Thoracic aorta (tissue), 2 donors: ENCODE measurements around the gene MOG. TPM values are rescaled to one million over a fixed set of nuclear protein-coding genes. Genes with fewer than 3 reads are reported as not detected.

Experiments
- ATAC-seq: fragments of 150-250 bp; one replicate; pipeline ENCODE4 v1.8.0; 2017; ENCODE audit warnings: low read depth; ENCODE audit not compliant: insufficient number of reproducible peaks, low FRiP score
- DNase-seq: peaks from one replicate; pipeline ENCODE4 v3.0.0-alpha.2; 2020; ENCODE audit warnings: low spot score
- H3K27ac ChIP-seq, 2 donors: fragments of 200-600 bp; sonication (generic); 1 replicate in 1 of 2; 2 replicates in 1 of 2; pipeline ENCODE4 v1.5.1; 2016; ENCODE audit warnings: mild to moderate bottlenecking in 2 of 2, moderate library complexity in 2 of 2
- H3K27me3 ChIP-seq: fragments of 200-600 bp; sonication (generic); replicated peaks from 2 replicates; pipeline ENCODE4 v1.6.0; 2016; ENCODE audit warnings: mild to moderate bottlenecking; ENCODE audit not compliant: insufficient read depth
- H3K36me3 ChIP-seq: fragments of 200-600 bp; sonication (generic); one replicate; pipeline ENCODE4 v1.5.1; 2016
- H3K4me1 ChIP-seq, 2 donors: fragments of 200-600 bp; sonication (generic); 1 replicate in 1 of 2; 2 replicates in 1 of 2; pipeline versions ENCODE4 v1.5.1 to v1.6.0; 2016; ENCODE audit warnings: low read depth in 2 of 2, mild to moderate bottlenecking in 1 of 2; ENCODE audit not compliant: control insufficient read depth in 1 of 2
- H3K4me3 ChIP-seq: fragments of 200-600 bp; sonication (generic); 2 replicates; pipeline ENCODE4 v1.5.1; 2016; ENCODE audit warnings: mild to moderate bottlenecking
- H3K9me3 ChIP-seq: fragments of 200-600 bp; sonication (generic); 2 replicates; pipeline ENCODE4 v1.5.1; 2016
- total RNA-seq, 2 donors: library from RNA; depleted of rRNA; stranded (reverse); fragments of >200 nt; gene quantifications; one replicate each; pipeline versions ENCODE4 v1.1.0 to v1.2.3, GENCODE V29; 2016
- TF ChIP-seq, protein P1 (sequence below): fragments of 200-600 bp; sonication (generic); IDR thresholded peaks from one replicate; pipeline ENCODE4 v1.5.1; 2019; ENCODE audit warnings: antibody characterized with exemption

MOG gene
- total RNA-seq, 2 donors from 2014 or later: not detected

- Histone ChIP-seq H3K4me1 (peaks cover 0 to 9% of the 10 kb centered on the region in 2 donors), H3K27ac (no peak overlapping the region), H3K4me3 (no peak overlapping the region), H3K9me3 (no peaks in the 10 kb centered on the region), H3K27me3 (no peaks in the 10 kb centered on the region), H3K36me3 (no peaks in the 10 kb centered on the region)
- no peak for ATAC-seq
- TF ChIP-seq, protein P1, sequence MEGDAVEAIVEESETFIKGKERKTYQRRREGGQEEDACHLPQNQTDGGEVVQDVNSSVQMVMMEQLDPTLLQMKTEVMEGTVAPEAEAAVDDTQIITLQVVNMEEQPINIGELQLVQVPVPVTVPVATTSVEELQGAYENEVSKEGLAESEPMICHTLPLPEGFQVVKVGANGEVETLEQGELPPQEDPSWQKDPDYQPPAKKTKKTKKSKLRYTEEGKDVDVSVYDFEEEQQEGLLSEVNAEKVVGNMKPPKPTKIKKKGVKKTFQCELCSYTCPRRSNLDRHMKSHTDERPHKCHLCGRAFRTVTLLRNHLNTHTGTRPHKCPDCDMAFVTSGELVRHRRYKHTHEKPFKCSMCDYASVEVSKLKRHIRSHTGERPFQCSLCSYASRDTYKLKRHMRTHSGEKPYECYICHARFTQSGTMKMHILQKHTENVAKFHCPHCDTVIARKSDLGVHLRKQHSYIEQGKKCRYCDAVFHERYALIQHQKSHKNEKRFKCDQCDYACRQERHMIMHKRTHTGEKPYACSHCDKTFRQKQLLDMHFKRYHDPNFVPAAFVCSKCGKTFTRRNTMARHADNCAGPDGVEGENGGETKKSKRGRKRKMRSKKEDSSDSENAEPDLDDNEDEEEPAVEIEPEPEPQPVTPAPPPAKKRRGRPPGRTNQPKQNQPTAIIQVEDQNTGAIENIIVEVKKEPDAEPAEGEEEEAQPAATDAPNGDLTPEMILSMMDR: no peak
- no peak for DNase-seq
These were observed 16.3 kb downstream of the MOG start for GRCh38 chr6:29673161-29673560.

GRCh38 chr6:29674008-29674407 is 17.1 kb downstream of the MOG start:
- H3K27ac ChIP-seq: no peak overlapping the region
- H3K4me1 ChIP-seq: peaks cover 0 to 9% of the 10 kb centered on the region in 2 donors
- DNase-seq: no peak
- no peaks in the 10 kb centered on the region for H3K36me3 ChIP-seq
- no peak overlapping the region for H3K4me3 ChIP-seq
- no peaks in the 10 kb centered on the region for H3K9me3 ChIP-seq
- H3K27me3 ChIP-seq: no peaks in the 10 kb centered on the region
- ATAC-seq: no peak
- TF ChIP-seq, protein P1: no peak

GRCh38 chr6:29675561-29675960 is 18.7 kb downstream of the MOG start:
- no peak for ATAC-seq
- no peaks in the 10 kb centered on the region for H3K36me3 ChIP-seq
- no peaks in the 10 kb centered on the region for H3K9me3 ChIP-seq
- TF ChIP-seq, protein P1: no peak
- DNase-seq: no peak
- H3K27ac ChIP-seq: no peak overlapping the region
- H3K4me1 ChIP-seq: peaks cover 0 to 9% of the 10 kb centered on the region in 2 donors
- H3K4me3 ChIP-seq: no peak overlapping the region
- H3K27me3 ChIP-seq: no peaks in the 10 kb centered on the region

DNA sequence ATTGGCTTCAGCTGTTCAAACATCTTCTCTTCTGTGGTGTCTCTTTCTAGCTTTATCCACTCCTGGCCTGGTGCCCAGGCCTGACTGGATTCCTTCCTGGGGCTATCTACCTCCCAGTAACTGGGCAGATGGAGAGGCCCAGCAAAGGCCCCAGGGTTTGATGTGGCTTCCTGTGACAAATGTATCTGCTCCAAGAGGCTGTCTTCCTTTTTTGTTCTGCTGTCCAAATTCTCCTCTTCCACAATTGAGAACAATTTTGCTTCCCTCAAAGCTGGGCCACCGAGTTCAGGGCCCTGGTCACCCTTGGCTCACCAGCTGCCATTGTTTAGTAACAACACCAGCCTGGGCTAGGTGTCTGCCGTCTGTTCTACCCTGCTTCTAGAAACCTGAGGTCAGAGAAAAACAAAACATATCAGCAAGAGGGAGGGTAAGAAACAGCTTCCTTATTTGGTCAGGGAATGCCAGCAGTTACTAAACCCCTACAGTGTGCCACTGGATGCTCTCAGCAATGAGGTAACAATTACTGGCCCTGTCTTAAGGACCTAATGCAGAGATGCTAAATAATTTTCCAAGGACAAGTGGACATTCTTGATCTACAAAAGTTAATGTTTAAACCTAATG is 20.2 kb downstream of the MOG start:
- ATAC-seq: no peak
- DNase-seq: no peak
- H3K4me3 ChIP-seq: no peak overlapping the region
- no peaks in the 10 kb centered on the region for H3K9me3 ChIP-seq
- TF ChIP-seq, protein P1: no peak
- H3K27me3 ChIP-seq: no peaks in the 10 kb centered on the region
- no peak overlapping the region for H3K27ac ChIP-seq
- H3K36me3 ChIP-seq: no peaks in the 10 kb centered on the region
- H3K4me1 ChIP-seq: no peaks in the 10 kb centered on the region

- Histone ChIP-seq H3K4me1 (no peaks in the 10 kb centered on the region), H3K9me3 (no peaks in the 10 kb centered on the region), H3K4me3 (no peak overlapping the region), H3K36me3 (no peaks in the 10 kb centered on the region), H3K27ac (no peak overlapping the region), H3K27me3 (no peaks in the 10 kb centered on the region)
- TF ChIP-seq, protein P1: no peak
- DNase-seq (no peak), ATAC-seq (no peak)
These were observed 21.2 kb downstream of the MOG start for GRCh38 chr6:29678114-29678513.
